ENCODE data around the gene HIVEP3. TPM values are rescaled to one million over a fixed set of nuclear protein-coding genes. Genes with fewer than 3 reads are reported as not detected.
A peak's percentile ranks its signal among the peaks of the same experiment; 100 is the strongest.

Gene HIVEP3
- total RNA-seq, 8 experiments from 2014 or later, result 3.1 to 8.0 (median 4.6) TPM

- peak; percentile 16 to 92 (median 90) for ATAC-seq (replicated peaks in 6 of 8)
- H3K4me1 ChIP-seq (replicated peaks in 1 of 2), result peaks cover 25 to 28% of the 10 kb centered on the region in 2 donors
- 9 to 87% (median 45%) methylated on average over 3 to 13 of the region's 13 CpGs; no CpG with 5 or more reads in 4 of the 10 experiments for WGBS, 10 experiments
- H3K4me3 ChIP-seq, result no peak overlapping the region
- in situ Hi-C loops (cut with MboI; ENCODE audit: low pct_unique_long_range_greater_than_20kb in 2 of 9, low sequenced_read_pairs in 9 of 9, unreplicated experiment in 9 of 9), result no loop called here
- peak overlapping the region; percentile 25 to 32 for H3K27ac ChIP-seq
These were observed 183.0 kb downstream of the HIVEP3 start for GRCh38 chr1:41735631-41736260.

GRCh38 chr1:41735139-41735538 lies 183.6 kb downstream of the HIVEP3 start:
- no peak for ATAC-seq (replicated peaks in 6 of 8)
- in situ Hi-C loops (cut with MboI; ENCODE audit: low pct_unique_long_range_greater_than_20kb in 2 of 9, low sequenced_read_pairs in 9 of 9, unreplicated experiment in 9 of 9), result no loop called here
- WGBS, 10 experiments, result 80 to 100% (median 95%) methylated on average over 2 to 4 of the region's 4 CpGs; no CpG with 5 or more reads in 2 of the 10 experiments
- peaks cover 28% of the 10 kb centered on the region in 2 donors for H3K4me1 ChIP-seq (replicated peaks in 1 of 2)
- H3K4me3 ChIP-seq, result no peak overlapping the region
- H3K27ac ChIP-seq, result peak overlapping the region; percentile 25 to 32

GRCh38 chr1:41734201-41734970 lies 184.3 kb downstream of the HIVEP3 start:
- 78 to 100% (median 94%) methylated on average over 1 to 10 of the region's 11 CpGs; no CpG with 5 or more reads in 1 of the 10 experiments for WGBS, 10 experiments

GRCh38 chr1:41733725-41734124 lies 185.0 kb downstream of the HIVEP3 start:
- peaks cover 34% of the 10 kb centered on the region in 2 donors for H3K4me1 ChIP-seq (replicated peaks in 1 of 2)
- no peak overlapping the region for H3K27ac ChIP-seq
- 60 to 100% methylated on average over 1 to 2 of the region's 2 CpGs; no CpG with 5 or more reads in 8 of the 10 experiments for WGBS, 10 experiments
- ATAC-seq (replicated peaks in 6 of 8), result no peak
- in situ Hi-C loops (cut with MboI; ENCODE audit: low pct_unique_long_range_greater_than_20kb in 2 of 9, low sequenced_read_pairs in 9 of 9, unreplicated experiment in 9 of 9), result no loop called here
- H3K4me3 ChIP-seq, result no peak overlapping the region

More at GRCh38 chr1:41734201-41734970, 184.3 kb downstream of the HIVEP3 start:
- ATAC-seq (replicated peaks in 6 of 8), result no peak
- Histone ChIP-seq H3K4me3 (no peak overlapping the region), H3K4me1 (replicated peaks in 1 of 2) (peaks cover 28% of the 10 kb centered on the region in 2 donors), H3K27ac (no peak overlapping the region)
- in situ Hi-C loops (cut with MboI; ENCODE audit: low pct_unique_long_range_greater_than_20kb in 2 of 9, low sequenced_read_pairs in 9 of 9, unreplicated experiment in 9 of 9), result no loop called here

- in situ Hi-C loops (cut with MboI; ENCODE audit: low pct_unique_long_range_greater_than_20kb in 2 of 9, low sequenced_read_pairs in 9 of 9, unreplicated experiment in 9 of 9), result no loop called here
- Histone ChIP-seq H3K27ac (no peak overlapping the region), H3K4me3 (no peak overlapping the region), H3K4me1 (replicated peaks in 1 of 2) (peaks cover 37 to 38% of the 10 kb centered on the region in 2 donors)
- 60 to 100% (median 83%) methylated on average over 1 to 2 of the region's 2 CpGs; no CpG with 5 or more reads in 5 of the 10 experiments for WGBS, 10 experiments
- peak in 4 of 8 experiments; percentile 17 to 44 (median 30) for ATAC-seq (replicated peaks in 6 of 8)
These were observed 185.7 kb downstream of the HIVEP3 start for GRCh38 chr1:41733021-41733420.

GRCh38 chr1:41731516-41732030 lies 187.1 kb downstream of the HIVEP3 start:
- in situ Hi-C loops (cut with MboI; ENCODE audit: low pct_unique_long_range_greater_than_20kb in 2 of 9, low sequenced_read_pairs in 9 of 9, unreplicated experiment in 9 of 9), result no loop called here
- 53 to 100% (median 74%) methylated on average over 1 to 2 of the region's 2 CpGs; no CpG with 5 or more reads in 4 of the 10 experiments for WGBS, 10 experiments
- Histone ChIP-seq H3K27ac (no peak overlapping the region), H3K4me1 (replicated peaks in 1 of 2) (peaks cover 37 to 38% of the 10 kb centered on the region in 2 donors), H3K4me3 (no peak overlapping the region)
- ATAC-seq (replicated peaks in 6 of 8), result no peak

GRCh38 chr1:41730806-41731205 lies 187.9 kb downstream of the HIVEP3 start:
- Histone ChIP-seq H3K4me3 (no peak overlapping the region), H3K4me1 (replicated peaks in 1 of 2) (peaks cover 32 to 33% of the 10 kb centered on the region in 2 donors), H3K27ac (no peak overlapping the region)
- 83 to 100% (median 93%) methylated on average over 1 to 4 of the region's 4 CpGs; no CpG with 5 or more reads in 7 of the 10 experiments for WGBS, 10 experiments
- in situ Hi-C loops (cut with MboI; ENCODE audit: low pct_unique_long_range_greater_than_20kb in 2 of 9, low sequenced_read_pairs in 9 of 9, unreplicated experiment in 9 of 9), result no loop called here
- ATAC-seq (replicated peaks in 6 of 8), result no peak

GRCh38 chr1:41728403-41729202 lies 190.1 kb downstream of the HIVEP3 start:
- WGBS, 10 experiments, result 59 to 83% (median 68%) methylated on average over 1 to 6 of the region's 12 CpGs; no CpG with 5 or more reads in 5 of the 10 experiments
- ATAC-seq (replicated peaks in 6 of 8), result peak; percentile 25 to 86 (median 74)
- Histone ChIP-seq H3K27ac (no peak overlapping the region), H3K4me1 (replicated peaks in 1 of 2) (peaks cover 20 to 23% of the 10 kb centered on the region in 2 donors), H3K4me3 (no peak overlapping the region)
- in situ Hi-C loops (cut with MboI; ENCODE audit: low pct_unique_long_range_greater_than_20kb in 2 of 9, low sequenced_read_pairs in 9 of 9, unreplicated experiment in 9 of 9), result no loop called here

GRCh38 chr1:41727749-41728115 lies 191.0 kb downstream of the HIVEP3 start:
- 50 to 100% (median 78%) methylated on average over 1 to 4 of the region's 4 CpGs; no CpG with 5 or more reads in 4 of the 10 experiments for WGBS, 10 experiments
- Histone ChIP-seq H3K4me3 (no peak overlapping the region), H3K27ac (no peak overlapping the region), H3K4me1 (replicated peaks in 1 of 2) (peaks cover 11 to 14% of the 10 kb centered on the region in 2 donors)
- ATAC-seq (replicated peaks in 6 of 8), result no peak
- in situ Hi-C loops (cut with MboI; ENCODE audit: low pct_unique_long_range_greater_than_20kb in 2 of 9, low sequenced_read_pairs in 9 of 9, unreplicated experiment in 9 of 9), result no loop called here

- no peak overlapping the region for H3K27ac ChIP-seq
- no peak overlapping the region for H3K4me3 ChIP-seq
- peaks cover 9 to 13% of the 10 kb centered on the region in 2 donors for H3K4me1 ChIP-seq (replicated peaks in 1 of 2)
- ATAC-seq (replicated peaks in 6 of 8), result peak in 1 of 8 experiments; percentile 2
- in situ Hi-C loops (cut with MboI; ENCODE audit: low pct_unique_long_range_greater_than_20kb in 2 of 9, low sequenced_read_pairs in 9 of 9, unreplicated experiment in 9 of 9), result no loop called here
- WGBS, 10 experiments, result 55 to 87% (median 79%) methylated on average over 2 to 19 of the region's 24 CpGs; no CpG with 5 or more reads in 3 of the 10 experiments
These were observed 191.6 kb downstream of the HIVEP3 start for GRCh38 chr1:41726899-41727748.

GRCh38 chr1:41726292-41726691 lies 192.4 kb downstream of the HIVEP3 start:
- no peak overlapping the region for H3K4me3 ChIP-seq
- in situ Hi-C loops (cut with MboI; ENCODE audit: low pct_unique_long_range_greater_than_20kb in 2 of 9, low sequenced_read_pairs in 9 of 9, unreplicated experiment in 9 of 9), result no loop called here
- ATAC-seq (replicated peaks in 6 of 8), result no peak
- no peak overlapping the region for H3K27ac ChIP-seq
- peaks cover 9 to 13% of the 10 kb centered on the region in 2 donors for H3K4me1 ChIP-seq (replicated peaks in 1 of 2)
- WGBS, 10 experiments, result 40 to 91% (median 73%) methylated on average over 1 to 4 of the region's 4 CpGs; no CpG with 5 or more reads in 3 of the 10 experiments

- ATAC-seq (replicated peaks in 6 of 8), result no peak
- WGBS, 10 experiments, result 67 to 100% (median 79%) methylated on average over 2 to 3 of the region's 3 CpGs; no CpG with 5 or more reads in 5 of the 10 experiments
- H3K4me1 ChIP-seq (replicated peaks in 1 of 2), result peaks cover 9 to 10% of the 10 kb centered on the region in 2 donors
- in situ Hi-C loops (cut with MboI; ENCODE audit: low pct_unique_long_range_greater_than_20kb in 2 of 9, low sequenced_read_pairs in 9 of 9, unreplicated experiment in 9 of 9), result no loop called here
- H3K4me3 ChIP-seq, result no peak overlapping the region
- H3K27ac ChIP-seq, result no peak overlapping the region
These were observed 193.8 kb downstream of the HIVEP3 start for GRCh38 chr1:41724926-41725325.
